GM19468 (cell line): ENCODE data around the gene CDON.

ENCODE experiments used
- ATAC-seq: cut with Tn5 transposase; IDR thresholded peaks from one replicate; pipeline ENCODE4 v1.9.1; 2021; ENCODE audit warnings: mild to moderate bottlenecking, moderate library complexity, moderate number of reproducible peaks; ENCODE audit not compliant: unreplicated experiment; ENCODE audit errors: extremely low read depth

CDON gene

GRCh38 chr11:126086248-126086647, 23.6 kb upstream of the CDON start:
- no peak for ATAC-seq

- no peak for ATAC-seq
These were observed 21.9 kb upstream of the CDON start for GRCh38 chr11:126084608-126084912.

DNA sequence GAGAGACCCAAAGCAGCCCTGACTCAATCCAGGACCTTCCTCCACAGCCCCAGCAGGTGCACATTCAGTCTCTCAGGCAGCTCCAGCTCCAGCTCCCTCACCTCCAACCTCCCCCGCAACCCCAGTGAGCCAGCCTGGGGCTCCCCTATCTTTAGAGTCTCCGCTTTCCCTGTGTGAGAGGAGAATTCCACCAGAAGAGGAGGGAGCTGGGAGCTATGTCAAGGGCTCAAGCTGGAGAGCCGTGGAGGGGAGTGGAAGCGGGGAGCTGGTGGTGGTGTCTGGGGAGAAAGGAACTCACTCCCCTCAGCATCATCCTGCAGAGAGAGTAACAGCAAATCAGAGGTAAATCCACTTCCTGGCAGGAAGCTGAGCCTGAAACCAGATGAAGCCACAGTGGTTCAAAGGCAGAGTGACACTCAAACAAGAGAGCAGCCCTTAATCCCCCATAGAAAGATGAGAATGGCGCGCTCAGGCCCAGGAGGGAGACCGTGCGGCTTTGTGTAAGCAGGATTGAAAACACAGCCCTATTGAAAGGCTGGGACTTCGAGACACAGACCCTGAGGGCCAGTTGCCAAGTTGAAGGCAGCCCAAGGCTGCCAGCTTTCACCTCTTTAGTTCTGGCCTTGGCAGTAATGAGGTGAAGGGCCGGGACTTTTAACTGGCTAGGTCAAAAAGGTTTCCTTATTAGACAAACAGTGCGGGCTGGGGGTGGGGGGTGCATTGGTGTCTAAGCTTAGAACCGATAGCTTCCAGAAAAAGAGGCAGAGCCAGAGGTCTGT, 21.4 kb upstream of the CDON start:
- no peak for ATAC-seq

DNA sequence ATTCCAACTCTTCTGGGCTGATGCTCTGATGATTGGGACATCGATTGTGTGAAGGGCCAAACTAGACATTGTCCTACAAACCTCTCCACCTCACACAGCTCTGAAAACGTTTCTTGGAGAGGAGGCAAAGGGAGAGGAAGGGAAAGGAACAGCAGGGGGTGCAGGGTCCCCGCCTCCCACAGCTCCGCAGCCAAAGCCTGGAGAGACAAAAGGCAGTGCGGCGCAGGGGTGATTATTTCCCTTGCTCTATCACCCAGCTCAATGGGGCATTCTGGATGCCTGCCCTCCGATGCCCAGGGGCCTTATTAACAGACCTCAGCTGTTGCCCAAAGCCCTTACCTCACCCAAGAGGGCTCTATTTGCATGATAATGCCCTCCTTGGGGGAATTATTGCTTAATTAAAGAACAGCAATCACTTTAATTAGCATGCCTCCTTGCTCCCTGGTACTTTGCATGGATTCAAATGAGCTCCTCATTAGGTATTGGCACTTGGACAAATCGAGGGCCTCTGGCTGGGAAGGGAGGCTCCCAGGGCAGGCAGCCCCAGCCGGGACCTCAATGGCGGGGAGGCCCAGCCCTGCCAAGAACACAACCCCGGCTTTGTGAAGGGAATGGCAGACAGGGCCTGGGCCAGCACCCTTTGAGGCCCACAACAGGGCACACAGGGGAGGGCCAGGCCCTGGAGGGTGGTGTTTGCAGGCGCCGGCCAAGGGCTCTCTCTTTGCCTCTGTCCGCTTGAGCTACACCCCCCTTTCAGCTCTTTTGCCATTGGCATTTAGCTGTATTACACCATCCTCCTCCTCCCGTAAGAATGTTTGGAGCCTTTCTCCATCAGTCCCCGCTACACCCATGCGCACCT, 19.8 kb upstream of the CDON start:
- ATAC-seq = no peak

DNA sequence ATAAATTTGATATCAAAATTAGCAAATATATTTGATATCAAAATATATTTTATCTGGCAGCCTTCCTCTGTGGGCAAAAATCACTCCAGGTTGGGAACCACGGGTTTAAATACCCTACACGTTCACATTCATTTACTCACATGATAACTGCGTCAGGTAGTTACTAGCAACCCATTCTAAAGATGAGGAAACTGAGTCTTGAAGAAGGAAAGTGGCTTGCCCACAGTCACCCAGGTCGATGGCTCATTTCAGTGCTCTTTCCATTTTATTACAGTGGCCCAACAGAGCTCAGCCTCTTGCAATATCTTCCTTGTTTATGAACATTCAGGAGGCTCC, 19.2 kb upstream of the CDON start:
- ATAC-seq = no peak

DNA sequence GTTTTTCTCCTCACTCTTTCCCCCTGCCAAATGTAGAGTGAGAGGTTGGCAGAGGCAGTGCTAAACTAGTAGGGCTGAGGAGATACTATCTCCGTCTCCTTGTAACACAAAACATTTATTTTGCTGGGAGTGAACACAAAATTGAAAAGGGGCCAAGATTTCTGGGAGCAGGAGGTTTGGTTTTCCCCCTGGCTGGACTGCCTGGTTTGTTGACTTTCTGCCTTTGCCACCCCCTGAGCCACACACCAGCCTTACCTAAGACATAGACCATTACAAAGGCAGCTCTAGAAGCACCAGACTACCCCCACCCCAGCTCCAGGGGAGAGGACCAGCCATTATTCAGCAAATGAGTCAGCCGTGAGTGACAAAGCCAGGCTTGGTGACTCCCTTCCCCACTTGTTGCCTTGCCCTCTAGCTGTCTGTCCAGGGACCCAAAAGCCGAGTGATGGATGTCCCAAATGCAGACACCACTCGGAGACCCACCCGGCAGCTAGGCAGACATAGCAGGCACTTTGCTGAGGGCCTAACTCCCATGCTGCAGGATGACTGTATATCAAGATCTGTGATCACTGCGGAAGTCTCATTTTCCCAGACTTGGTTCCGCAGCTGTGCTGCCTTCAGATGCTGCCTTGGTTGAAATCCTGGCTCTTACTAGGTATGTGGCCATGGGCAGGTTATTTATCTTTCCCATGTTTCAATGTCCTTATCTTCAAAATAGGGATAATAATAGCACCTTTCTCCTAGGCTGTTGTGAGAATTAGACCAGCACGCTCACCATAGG, 17.7 kb upstream of the CDON start:
- ATAC-seq = no peak

- no peak for ATAC-seq
These were observed 17.0 kb upstream of the CDON start for GRCh38 chr11:126079621-126080124.

DNA sequence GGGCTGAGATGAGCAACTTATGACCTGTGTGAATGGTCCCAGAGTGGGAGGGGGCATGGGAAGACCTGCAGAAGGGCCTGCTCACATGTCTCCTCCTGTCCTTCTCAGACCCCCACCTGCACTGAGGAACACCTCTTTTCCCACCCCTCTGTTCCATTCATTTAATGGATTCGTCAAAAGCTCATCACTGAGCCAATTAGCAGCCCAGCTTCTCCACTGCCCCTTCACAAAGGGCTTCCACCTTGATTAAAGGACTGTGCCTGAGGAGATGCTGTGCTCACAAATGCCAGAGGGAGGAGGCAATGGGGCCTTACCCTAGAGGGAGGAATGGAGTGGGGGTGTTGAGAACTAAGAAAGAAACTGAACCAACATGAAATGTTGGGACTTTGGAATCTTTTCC, 14.0 kb upstream of the CDON start:
- no peak for ATAC-seq

DNA sequence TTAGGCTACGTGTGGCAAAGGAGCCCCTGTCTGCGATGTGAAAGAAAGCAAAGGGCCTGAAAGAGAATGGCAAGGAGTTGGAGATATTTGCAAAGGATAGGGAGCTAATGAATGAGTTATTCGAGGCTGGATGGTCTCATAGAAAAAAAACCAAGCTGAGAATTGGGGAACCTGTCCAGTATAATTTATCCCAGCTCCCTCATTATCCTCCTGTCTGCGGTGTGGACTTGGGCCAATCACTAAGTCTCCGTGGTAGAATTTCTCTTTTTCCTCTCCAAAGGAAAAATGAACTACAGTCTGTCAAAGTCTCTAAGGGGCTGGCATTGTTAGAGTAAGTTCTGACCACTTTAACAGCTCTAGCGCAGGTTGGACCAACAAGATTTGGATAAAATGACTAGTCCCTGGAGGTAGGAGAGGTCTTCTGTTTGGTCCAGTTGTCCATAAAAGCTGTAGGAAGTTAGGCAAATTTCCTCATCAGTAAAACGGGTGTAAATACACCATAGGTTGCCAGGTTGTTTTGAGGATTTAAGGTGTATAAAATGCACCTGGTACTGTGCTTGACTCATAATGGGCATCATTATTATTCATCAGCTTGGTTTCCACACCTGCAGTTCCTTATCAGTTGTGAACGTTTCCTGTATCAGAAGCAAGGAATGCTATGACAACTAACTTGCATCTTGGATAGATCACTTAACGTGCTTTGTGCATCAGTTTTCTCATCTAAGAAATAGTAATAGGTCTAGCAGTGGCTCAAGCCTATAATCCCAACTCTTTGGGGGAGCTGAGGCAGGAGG, 10.3 kb upstream of the CDON start:
- no peak for ATAC-seq

DNA sequence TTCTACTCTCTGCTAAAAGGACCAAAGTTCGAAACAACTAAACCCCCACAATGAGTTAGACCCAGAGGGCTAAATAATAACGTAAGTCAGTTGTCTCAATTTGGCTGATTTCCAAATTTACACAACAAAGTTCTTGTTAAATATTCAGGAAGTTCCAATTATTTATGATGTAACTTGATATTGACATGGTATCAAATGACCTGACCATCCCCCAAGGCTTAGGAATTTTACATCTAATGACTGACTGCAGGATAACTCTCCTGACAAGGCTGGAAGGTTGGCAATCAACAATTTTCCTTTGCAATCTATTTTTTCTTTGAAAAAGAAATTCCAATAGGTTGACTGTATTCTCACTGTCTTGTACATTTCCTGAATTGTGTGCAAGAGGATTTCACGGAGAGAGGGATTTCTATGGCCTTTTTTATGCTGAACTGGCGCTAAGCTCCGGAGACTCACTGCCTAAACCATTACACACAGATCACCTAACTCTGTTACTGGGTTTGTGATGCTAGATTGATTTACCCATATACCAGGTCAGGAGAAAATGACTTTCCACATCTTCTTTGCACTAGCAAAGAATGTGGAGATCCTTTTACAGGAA, 9.6 kb upstream of the CDON start:
- ATAC-seq = no peak

DNA sequence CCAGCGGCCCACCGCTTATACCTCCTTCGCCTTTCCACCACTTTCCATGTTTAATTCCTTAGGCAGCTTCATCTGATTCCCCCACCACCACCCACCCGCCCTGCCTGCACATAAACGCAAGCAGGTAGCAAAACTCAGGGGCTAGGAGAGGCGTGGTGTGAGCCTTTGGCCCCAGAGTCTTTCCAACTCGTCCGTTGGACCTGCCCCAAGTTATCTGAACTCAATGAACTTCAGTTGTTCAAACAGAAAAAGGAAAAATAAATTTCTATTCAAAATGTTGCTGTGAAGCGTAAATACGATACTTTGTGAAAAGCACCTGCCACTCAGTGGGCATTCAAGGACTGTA, 814 bp upstream of the CDON start:
- ATAC-seq = no peak

DNA sequence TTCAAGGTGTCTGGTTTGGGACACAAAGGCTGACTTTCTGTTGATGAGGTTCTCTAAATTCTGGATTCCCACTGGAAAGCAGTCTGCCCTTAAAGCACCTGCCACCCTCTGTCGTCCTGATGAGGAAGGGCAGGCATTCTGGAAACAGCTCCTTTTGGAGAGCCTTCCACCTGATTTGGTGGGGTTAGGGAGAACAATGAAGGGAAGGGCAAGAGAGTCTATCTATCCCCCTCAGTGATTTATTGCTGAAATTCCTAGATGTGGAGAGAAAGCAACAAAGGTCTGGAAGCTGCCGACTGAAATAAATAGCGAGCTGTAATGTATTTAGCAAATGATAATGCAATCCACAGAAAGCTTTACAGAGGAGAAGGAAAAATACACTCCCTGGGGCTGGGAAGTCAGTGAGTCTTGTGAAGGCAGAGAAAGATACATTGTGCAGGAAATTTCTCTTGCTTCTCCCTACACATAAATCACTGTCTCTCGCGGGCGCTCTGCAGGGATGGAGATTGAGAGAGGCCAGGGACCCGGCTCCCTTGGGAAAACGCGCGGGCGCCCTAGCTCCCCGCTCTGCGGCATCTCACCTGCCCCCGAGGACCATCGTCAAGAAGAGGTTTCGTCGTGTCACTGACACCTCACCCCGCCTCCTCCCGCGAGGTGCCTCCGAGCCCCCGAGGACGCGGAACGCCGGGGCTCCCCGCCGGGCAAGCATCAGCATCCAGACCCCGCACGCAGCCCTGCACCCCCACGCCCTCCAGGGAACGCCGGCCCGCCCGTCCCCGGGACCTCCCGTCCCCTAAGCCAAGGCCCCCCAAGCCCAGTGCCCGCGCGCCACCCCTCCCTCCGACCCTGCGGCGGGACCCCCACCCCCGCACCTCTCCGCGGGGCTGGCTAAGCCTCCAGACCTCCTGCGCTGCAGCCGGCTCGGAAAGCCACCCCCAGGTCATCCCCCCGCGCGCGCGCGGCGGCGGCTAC, 673 bp downstream of the CDON start:
- no peak for ATAC-seq

DNA sequence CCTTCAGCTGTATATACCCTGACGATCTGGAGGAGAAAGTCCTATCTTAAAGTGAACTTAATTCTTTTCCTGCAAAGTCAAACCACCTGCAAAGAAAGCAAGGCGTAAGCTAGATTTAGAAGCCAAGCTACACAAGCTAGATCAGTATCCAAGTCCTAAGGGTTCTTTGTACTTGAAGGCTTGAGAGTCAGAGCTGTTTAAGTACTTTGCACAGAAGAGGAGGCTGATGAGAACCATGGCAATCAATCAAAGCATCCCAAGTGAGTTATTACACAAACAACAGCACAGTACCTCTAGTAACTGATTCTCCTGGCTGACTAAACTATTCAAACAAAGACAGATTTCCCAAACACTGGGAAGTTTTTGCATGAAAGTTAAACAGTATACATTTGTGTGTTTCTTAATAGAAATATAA, 1.9 kb downstream of the CDON start:
- ATAC-seq = no peak

GRCh38 chr11:126059238-126059781, 3.4 kb downstream of the CDON start:
- ATAC-seq = no peak

- no peak for ATAC-seq
These were observed 4.4 kb downstream of the CDON start for GRCh38 chr11:126058105-126058874.

GRCh38 chr11:126054882-126055281, 7.8 kb downstream of the CDON start:
- ATAC-seq = no peak

GRCh38 chr11:126054408-126054807, 8.3 kb downstream of the CDON start:
- no peak for ATAC-seq
